Neural crest cell (in vitro differentiated cells): ENCODE data around the gene NPM1. TPM values are rescaled to one million over a fixed set of nuclear protein-coding genes. Genes with fewer than 3 reads are reported as not detected.
A peak's percentile ranks its signal among the peaks of the same experiment; 100 is the strongest.
"Not testable (repeated sequence)": the region's sequence is repeated elsewhere in the genome, so short reads cannot be mapped to it uniquely, and the experiment has no call there.

Source experiments
- DNase-seq: peaks from one replicate; pipeline ENCODE4 v3.0.0; 2021; ENCODE audit warnings: low read depth, mixed read lengths, low spot score
- H3K27ac Mint-ChIP-seq: one replicate; pipeline ENCODE4 v1.8.0; 2021; ENCODE audit warnings: mild to moderate bottlenecking, mixed read lengths; ENCODE audit not compliant: unreplicated experiment
- H3K27me3 Mint-ChIP-seq: 2 replicates; pipeline ENCODE4 v1.8.0; 2021; ENCODE audit warnings: low read depth, mild to moderate bottlenecking, mixed read lengths
- H3K36me3 Mint-ChIP-seq: 2 replicates; pipeline ENCODE4 v1.8.0; 2021; ENCODE audit warnings: low read depth, mild to moderate bottlenecking, mixed read lengths
- H3K4me1 Mint-ChIP-seq: 2 replicates; pipeline ENCODE4 v1.8.0; 2021; ENCODE audit warnings: mixed read lengths
- H3K4me3 Mint-ChIP-seq: one replicate; pipeline ENCODE4 v1.8.0; 2021; ENCODE audit warnings: mild to moderate bottlenecking, mixed read lengths
- H3K9me3 Mint-ChIP-seq: 2 replicates; pipeline ENCODE4 v1.8.0; 2021; ENCODE audit warnings: mixed read lengths
- total RNA-seq: library from RNA; stranded (reverse); gene quantifications from 2 replicates; pipeline ENCODE4 v1.2.1, GENCODE V29; 2021
- TF ChIP-seq, protein P1 (sequence below): fragments of 200-600 bp; sonication (generic); conservative IDR thresholded peaks from 2 replicates; pipeline ENCODE4 v1.5.0; 2021; ENCODE audit warnings: antibody characterized with exemption, mild to moderate bottlenecking

Gene NPM1
- total RNA-seq, 1 donor from 2014 or later, result 2,514 TPM

- Mint-ChIP-seq H3K4me3 (no peak overlapping the region), H3K9me3 (peaks cover 2% of the 10 kb centered on the region), H3K4me1 (no peaks in the 10 kb centered on the region), H3K36me3 (no peaks in the 10 kb centered on the region), H3K27ac (no peak overlapping the region), H3K27me3 (peaks cover 4% of the 10 kb centered on the region)
- TF ChIP-seq, protein P1, sequence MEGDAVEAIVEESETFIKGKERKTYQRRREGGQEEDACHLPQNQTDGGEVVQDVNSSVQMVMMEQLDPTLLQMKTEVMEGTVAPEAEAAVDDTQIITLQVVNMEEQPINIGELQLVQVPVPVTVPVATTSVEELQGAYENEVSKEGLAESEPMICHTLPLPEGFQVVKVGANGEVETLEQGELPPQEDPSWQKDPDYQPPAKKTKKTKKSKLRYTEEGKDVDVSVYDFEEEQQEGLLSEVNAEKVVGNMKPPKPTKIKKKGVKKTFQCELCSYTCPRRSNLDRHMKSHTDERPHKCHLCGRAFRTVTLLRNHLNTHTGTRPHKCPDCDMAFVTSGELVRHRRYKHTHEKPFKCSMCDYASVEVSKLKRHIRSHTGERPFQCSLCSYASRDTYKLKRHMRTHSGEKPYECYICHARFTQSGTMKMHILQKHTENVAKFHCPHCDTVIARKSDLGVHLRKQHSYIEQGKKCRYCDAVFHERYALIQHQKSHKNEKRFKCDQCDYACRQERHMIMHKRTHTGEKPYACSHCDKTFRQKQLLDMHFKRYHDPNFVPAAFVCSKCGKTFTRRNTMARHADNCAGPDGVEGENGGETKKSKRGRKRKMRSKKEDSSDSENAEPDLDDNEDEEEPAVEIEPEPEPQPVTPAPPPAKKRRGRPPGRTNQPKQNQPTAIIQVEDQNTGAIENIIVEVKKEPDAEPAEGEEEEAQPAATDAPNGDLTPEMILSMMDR, result no peak
- DNase-seq, result no peak
Measured at GRCh38 chr5:171351536-171352073, 36.0 kb upstream of the NPM1 start.

- DNase-seq, result no peak
- H3K27ac Mint-ChIP-seq, result no peak overlapping the region
- TF ChIP-seq, protein P1, result no peak
- H3K27me3 Mint-ChIP-seq, result no peaks in the 10 kb centered on the region
- H3K36me3 Mint-ChIP-seq, result no peaks in the 10 kb centered on the region
- H3K4me3 Mint-ChIP-seq, result no peak overlapping the region
- H3K4me1 Mint-ChIP-seq, result no peaks in the 10 kb centered on the region
- peaks cover 8% of the 10 kb centered on the region for H3K9me3 Mint-ChIP-seq
Measured at GRCh38 chr5:171355302-171355724, 32.3 kb upstream of the NPM1 start.

- no peaks in the 10 kb centered on the region for H3K4me1 Mint-ChIP-seq
- no peak overlapping the region for H3K4me3 Mint-ChIP-seq
- H3K27me3 Mint-ChIP-seq, result no peaks in the 10 kb centered on the region
- H3K27ac Mint-ChIP-seq, result no peak overlapping the region
- DNase-seq, result no peak
- TF ChIP-seq, protein P1, result no peak
- peaks cover 7% of the 10 kb centered on the region for H3K9me3 Mint-ChIP-seq
- no peaks in the 10 kb centered on the region for H3K36me3 Mint-ChIP-seq
Measured at GRCh38 chr5:171357843-171358242, 29.8 kb upstream of the NPM1 start.

DNA sequence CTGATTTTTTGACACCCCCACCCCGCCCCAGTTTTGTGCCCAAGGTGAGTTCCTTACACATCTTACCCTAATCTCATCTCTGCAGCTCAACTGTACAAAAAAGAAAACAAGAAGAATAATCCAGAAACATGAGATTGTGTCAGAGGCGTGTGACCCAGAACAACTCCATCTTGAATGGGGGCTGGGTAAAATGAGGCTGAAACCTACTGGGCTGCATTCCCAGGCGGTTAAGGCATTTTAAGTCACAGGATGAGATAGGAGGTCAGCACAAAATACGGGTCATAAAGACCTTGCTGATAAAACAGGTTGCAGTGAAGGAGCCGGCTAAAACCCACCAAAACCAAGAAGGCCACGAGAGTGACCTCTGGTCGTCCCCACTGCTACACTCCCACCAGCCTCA is 26.5 kb upstream of the NPM1 start:
- H3K36me3 Mint-ChIP-seq, H3K9me3 Mint-ChIP-seq, DNase-seq, H3K27ac Mint-ChIP-seq, H3K4me3 Mint-ChIP-seq, H3K4me1 Mint-ChIP-seq, H3K27me3 Mint-ChIP-seq: not testable (repeated sequence)

- H3K4me3 Mint-ChIP-seq, H3K4me1 Mint-ChIP-seq, H3K27ac Mint-ChIP-seq, H3K36me3 Mint-ChIP-seq, H3K9me3 Mint-ChIP-seq, DNase-seq, H3K27me3 Mint-ChIP-seq: not testable (repeated sequence)
Measured at GRCh38 chr5:171363249-171363648, 24.4 kb upstream of the NPM1 start.

- Mint-ChIP-seq H3K4me1 (no peaks in the 10 kb centered on the region), H3K27ac (no peak overlapping the region), H3K27me3 (no peaks in the 10 kb centered on the region), H3K9me3 (no peaks in the 10 kb centered on the region), H3K36me3 (no peaks in the 10 kb centered on the region), H3K4me3 (no peak overlapping the region)
- no peak for DNase-seq
- TF ChIP-seq, protein P1, result no peak
Measured at GRCh38 chr5:171363846-171364245, 23.8 kb upstream of the NPM1 start.

GRCh38 chr5:171365351-171365750 is 22.3 kb upstream of the NPM1 start:
- Mint-ChIP-seq H3K4me1 (no peaks in the 10 kb centered on the region), H3K36me3 (no peaks in the 10 kb centered on the region), H3K9me3 (no peaks in the 10 kb centered on the region), H3K4me3 (no peak overlapping the region), H3K27me3 (peaks cover 4% of the 10 kb centered on the region), H3K27ac (no peak overlapping the region)
- no peak for DNase-seq
- TF ChIP-seq, protein P1, result peak; percentile 59
